ENCODE measurements around the gene ULBP2. TPM values are rescaled to one million over a fixed set of nuclear protein-coding genes. Genes with fewer than 3 reads are reported as not detected.

ULBP2 gene
- total RNA-seq, 1 experiment from 2014 or later, result 0.13 TPM

DNA sequence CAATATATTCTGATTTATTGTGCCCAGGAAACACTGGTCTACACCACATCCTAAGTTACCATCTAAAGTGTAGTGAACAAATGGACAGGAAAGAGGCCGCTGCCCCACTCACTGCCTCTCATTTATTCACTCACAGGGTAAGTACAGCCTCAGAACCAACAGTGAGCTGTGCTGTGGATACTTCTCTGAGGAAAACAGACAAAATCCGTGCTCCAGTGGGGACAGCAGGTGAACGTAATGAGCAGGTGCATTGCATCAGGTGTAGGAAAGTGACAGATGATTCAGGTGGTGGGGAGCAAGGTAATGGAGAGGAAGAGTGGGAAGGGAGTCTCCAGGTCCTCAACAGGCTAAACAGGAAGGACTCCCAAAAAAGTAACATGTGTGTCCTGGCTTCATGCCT lies 8.4 kb upstream of the ULBP2 start:
- H3K4me1 Mint-ChIP-seq, result no peaks in the 10 kb centered on the region
- no peaks in the 10 kb centered on the region for H3K9me3 Mint-ChIP-seq
- peaks cover 97% of the 10 kb centered on the region for H3K27me3 Mint-ChIP-seq (ENCODE audit: low read depth)
- ATAC-seq (no peak), DNase-seq (ENCODE audit: low spot score) (no peak)
- CTCF ChIA-PET, result no interaction called here
- H3K27ac Mint-ChIP-seq, result no peak overlapping the region
- H3K4me3 Mint-ChIP-seq, result no peak overlapping the region
- POLR2A ChIA-PET, result no interaction called here
- no peak for TF ChIP-seq SP1 (CRISPR knock-in tag; conservative IDR thresholded peaks at IDR 0.05)
- no peak for TF ChIP-seq EMX1 (CRISPR knock-in tag; IDR thresholded peaks at IDR 0.05)
- no peak for TF ChIP-seq SOX15 (CRISPR knock-in tag; IDR thresholded peaks at IDR 0.05)
- TF ChIP-seq, protein P1, sequence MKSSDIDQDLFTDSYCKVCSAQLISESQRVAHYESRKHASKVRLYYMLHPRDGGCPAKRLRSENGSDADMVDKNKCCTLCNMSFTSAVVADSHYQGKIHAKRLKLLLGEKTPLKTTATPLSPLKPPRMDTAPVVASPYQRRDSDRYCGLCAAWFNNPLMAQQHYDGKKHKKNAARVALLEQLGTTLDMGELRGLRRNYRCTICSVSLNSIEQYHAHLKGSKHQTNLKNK (CRISPR knock-in tag; IDR thresholded peaks at IDR 0.05), result no peak
- no peak for TF ChIP-seq KAT7 (CRISPR knock-in tag; IDR thresholded peaks at IDR 0.05; ENCODE audit: borderline replicate concordance)
- no peak for TF ChIP-seq ZNF219 (CRISPR knock-in tag; IDR thresholded peaks at IDR 0.05; ENCODE audit: borderline replicate concordance)
- no peak for TF ChIP-seq HMGA2 (CRISPR knock-in tag; IDR thresholded peaks at IDR 0.05)
- no peaks in the 10 kb centered on the region for H3K36me3 Mint-ChIP-seq

DNA sequence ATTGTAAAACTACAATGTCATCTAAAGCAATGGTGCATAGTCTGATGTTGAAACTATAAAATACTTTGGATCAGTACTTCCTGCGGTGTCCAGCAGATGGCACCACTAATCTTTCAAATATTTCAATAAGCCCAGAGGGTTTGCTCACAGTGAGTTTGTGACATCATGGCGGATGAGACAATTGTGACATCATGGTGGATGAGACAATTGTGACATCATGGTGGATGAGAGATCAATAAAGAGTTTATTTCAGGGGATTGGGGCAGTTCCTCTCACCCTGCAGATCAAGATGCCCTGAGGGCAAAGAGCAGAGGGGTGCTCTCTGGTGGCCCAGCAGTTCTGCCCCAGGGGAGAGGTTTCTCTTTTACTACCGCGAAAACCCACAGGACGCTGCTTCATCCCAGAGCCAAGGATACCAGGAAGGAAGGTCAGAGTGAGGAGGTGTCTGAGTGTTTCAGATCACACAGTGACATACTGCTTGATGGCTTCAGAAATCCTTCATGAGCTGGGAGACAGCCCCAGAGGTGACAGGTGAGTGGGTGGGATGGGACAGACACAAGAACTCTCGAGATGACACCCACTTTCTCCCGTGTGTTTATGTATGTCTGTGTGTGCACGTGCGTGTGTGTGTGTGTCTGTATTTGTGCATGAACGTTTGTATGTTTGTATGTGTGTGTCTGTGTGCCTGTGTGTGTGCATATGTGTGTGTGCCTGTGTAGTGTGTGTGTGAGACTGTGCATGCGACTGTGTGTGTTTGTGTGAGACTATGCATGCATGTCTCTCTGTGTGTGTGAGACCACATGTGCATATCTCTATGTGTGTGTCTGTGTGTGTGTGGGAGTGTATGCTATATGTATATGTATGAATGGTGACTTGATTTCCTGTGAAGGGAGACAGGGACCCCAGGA lies 7.3 kb upstream of the ULBP2 start:
- TF ChIP-seq IRF2 (CRISPR knock-in tag; IDR thresholded peaks at IDR 0.05; ENCODE audit: borderline replicate concordance, low read depth) (no peak), TEAD4 (CRISPR knock-in tag; IDR thresholded peaks at IDR 0.05) (no peak), ZBTB21 (CRISPR knock-in tag; IDR thresholded peaks at IDR 0.05; ENCODE audit: borderline replicate concordance) (peak; percentile 98), SP1 (CRISPR knock-in tag; conservative IDR thresholded peaks at IDR 0.05) (no peak), KAT7 (CRISPR knock-in tag; IDR thresholded peaks at IDR 0.05; ENCODE audit: borderline replicate concordance) (no peak), NFE2L1 (CRISPR knock-in tag; IDR thresholded peaks at IDR 0.05) (no peak), NR2C2 (CRISPR knock-in tag; IDR thresholded peaks at IDR 0.05) (no peak), CREM (CRISPR knock-in tag; IDR thresholded peaks at IDR 0.05) (peak; percentile 75; the same call in 1 of the 2 replicates)
- TF ChIP-seq, protein P2, sequence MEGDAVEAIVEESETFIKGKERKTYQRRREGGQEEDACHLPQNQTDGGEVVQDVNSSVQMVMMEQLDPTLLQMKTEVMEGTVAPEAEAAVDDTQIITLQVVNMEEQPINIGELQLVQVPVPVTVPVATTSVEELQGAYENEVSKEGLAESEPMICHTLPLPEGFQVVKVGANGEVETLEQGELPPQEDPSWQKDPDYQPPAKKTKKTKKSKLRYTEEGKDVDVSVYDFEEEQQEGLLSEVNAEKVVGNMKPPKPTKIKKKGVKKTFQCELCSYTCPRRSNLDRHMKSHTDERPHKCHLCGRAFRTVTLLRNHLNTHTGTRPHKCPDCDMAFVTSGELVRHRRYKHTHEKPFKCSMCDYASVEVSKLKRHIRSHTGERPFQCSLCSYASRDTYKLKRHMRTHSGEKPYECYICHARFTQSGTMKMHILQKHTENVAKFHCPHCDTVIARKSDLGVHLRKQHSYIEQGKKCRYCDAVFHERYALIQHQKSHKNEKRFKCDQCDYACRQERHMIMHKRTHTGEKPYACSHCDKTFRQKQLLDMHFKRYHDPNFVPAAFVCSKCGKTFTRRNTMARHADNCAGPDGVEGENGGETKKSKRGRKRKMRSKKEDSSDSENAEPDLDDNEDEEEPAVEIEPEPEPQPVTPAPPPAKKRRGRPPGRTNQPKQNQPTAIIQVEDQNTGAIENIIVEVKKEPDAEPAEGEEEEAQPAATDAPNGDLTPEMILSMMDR (IDR thresholded peaks at IDR 0.05), result peak; percentile 55; the same call in 1 of the 2 replicates
- TF ChIP-seq, protein P3, sequence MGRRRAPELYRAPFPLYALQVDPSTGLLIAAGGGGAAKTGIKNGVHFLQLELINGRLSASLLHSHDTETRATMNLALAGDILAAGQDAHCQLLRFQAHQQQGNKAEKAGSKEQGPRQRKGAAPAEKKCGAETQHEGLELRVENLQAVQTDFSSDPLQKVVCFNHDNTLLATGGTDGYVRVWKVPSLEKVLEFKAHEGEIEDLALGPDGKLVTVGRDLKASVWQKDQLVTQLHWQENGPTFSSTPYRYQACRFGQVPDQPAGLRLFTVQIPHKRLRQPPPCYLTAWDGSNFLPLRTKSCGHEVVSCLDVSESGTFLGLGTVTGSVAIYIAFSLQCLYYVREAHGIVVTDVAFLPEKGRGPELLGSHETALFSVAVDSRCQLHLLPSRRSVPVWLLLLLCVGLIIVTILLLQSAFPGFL (CRISPR knock-in tag; IDR thresholded peaks at IDR 0.05; ENCODE audit: borderline replicate concordance), result no peak
- TF ChIP-seq, protein P4, sequence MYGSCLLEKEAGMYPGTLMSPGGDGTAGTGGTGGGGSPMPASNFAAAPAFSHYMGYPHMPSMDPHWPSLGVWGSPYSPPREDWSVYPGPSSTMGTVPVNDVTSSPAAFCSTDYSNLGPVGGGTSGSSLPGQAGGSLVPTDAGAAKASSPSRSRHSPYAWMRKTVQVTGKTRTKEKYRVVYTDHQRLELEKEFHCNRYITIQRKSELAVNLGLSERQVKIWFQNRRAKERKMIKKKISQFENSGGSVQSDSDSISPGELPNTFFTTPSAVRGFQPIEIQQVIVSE (CRISPR knock-in tag; IDR thresholded peaks at IDR 0.05; ENCODE audit: borderline replicate concordance), result no peak
- 0 out of 2 replicates have a peak, but pooled peaks cover 4% of the 10 kb centered on the region for H3K36me3 Mint-ChIP-seq

DNA sequence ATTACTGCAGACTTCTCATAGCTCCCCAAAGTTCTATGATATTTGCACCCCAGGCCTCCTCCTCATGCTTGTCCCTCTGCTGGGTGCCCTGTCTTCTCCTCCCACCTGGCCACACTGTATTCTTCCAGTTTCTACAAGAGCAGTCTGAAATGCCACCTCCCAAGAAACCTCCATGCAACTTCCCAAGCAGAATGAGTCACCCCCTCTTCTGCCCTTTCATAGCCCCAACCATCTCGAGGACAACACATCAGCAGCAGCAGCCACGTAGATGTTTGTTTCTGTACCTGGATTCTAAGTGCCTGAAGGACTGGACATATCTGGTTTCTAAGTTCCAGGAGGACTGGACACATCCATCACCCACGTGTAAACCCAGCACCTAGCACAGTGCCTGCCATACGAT lies 6.6 kb upstream of the ULBP2 start:
- DNase-seq (ENCODE audit: low spot score), result no peak
- no peak overlapping the region for H3K27ac Mint-ChIP-seq
- TF ChIP-seq, protein P5, sequence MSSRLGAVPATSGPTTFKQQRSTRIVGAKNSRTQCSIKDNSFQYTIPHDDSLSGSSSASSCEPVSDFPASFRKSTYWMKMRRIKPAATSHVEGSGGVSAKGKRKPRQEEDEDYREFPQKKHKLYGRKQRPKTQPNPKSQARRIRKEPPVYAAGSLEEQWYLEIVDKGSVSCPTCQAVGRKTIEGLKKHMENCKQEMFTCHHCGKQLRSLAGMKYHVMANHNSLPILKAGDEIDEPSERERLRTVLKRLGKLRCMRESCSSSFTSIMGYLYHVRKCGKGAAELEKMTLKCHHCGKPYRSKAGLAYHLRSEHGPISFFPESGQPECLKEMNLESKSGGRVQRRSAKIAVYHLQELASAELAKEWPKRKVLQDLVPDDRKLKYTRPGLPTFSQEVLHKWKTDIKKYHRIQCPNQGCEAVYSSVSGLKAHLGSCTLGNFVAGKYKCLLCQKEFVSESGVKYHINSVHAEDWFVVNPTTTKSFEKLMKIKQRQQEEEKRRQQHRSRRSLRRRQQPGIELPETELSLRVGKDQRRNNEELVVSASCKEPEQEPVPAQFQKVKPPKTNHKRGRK (CRISPR knock-in tag; IDR thresholded peaks at IDR 0.05; ENCODE audit: borderline replicate concordance), result no peak
- TF ChIP-seq KAT7 (CRISPR knock-in tag; IDR thresholded peaks at IDR 0.05; ENCODE audit: borderline replicate concordance), result no peak
- TF ChIP-seq SMAD4 (CRISPR knock-in tag; IDR thresholded peaks at IDR 0.05), result no peak
- no peak for TF ChIP-seq SMAD3 (CRISPR knock-in tag; IDR thresholded peaks at IDR 0.05; ENCODE audit: borderline replicate concordance)
- TF ChIP-seq, protein P6, sequence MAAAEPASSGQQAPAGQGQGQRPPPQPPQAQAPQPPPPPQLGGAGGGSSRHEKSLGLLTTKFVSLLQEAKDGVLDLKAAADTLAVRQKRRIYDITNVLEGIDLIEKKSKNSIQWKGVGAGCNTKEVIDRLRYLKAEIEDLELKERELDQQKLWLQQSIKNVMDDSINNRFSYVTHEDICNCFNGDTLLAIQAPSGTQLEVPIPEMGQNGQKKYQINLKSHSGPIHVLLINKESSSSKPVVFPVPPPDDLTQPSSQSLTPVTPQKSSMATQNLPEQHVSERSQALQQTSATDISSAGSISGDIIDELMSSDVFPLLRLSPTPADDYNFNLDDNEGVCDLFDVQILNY (CRISPR knock-in tag; IDR thresholded peaks at IDR 0.05), result no peak
- ChIA-PET CTCF (no interaction called here), POLR2A (no interaction called here)
- no peaks in the 10 kb centered on the region for H3K9me3 Mint-ChIP-seq
- 0 out of 2 replicates have a peak, but pooled peaks cover 4% of the 10 kb centered on the region for H3K36me3 Mint-ChIP-seq
- peaks cover 97% of the 10 kb centered on the region for H3K27me3 Mint-ChIP-seq (ENCODE audit: low read depth)
- ATAC-seq, result no peak
- peaks cover 5% of the 10 kb centered on the region for H3K4me1 Mint-ChIP-seq
- no peak overlapping the region for H3K4me3 Mint-ChIP-seq

More for the DNA sequence above, 7.3 kb upstream of the ULBP2 start:
- H3K27ac Mint-ChIP-seq, result no peak overlapping the region
- DNase-seq (ENCODE audit: low spot score) (peak; percentile 55), ATAC-seq (no peak)
- H3K4me3 Mint-ChIP-seq, result no peak overlapping the region
- ChIA-PET POLR2A (no interaction called here), CTCF (no interaction called here)
- no peaks in the 10 kb centered on the region for H3K9me3 Mint-ChIP-seq
- peaks cover 5% of the 10 kb centered on the region for H3K4me1 Mint-ChIP-seq
- peaks cover 97% of the 10 kb centered on the region for H3K27me3 Mint-ChIP-seq (ENCODE audit: low read depth)

Measured in WTC11 (cell line).